ENCODE results near the gene ITIH5.

DNA sequence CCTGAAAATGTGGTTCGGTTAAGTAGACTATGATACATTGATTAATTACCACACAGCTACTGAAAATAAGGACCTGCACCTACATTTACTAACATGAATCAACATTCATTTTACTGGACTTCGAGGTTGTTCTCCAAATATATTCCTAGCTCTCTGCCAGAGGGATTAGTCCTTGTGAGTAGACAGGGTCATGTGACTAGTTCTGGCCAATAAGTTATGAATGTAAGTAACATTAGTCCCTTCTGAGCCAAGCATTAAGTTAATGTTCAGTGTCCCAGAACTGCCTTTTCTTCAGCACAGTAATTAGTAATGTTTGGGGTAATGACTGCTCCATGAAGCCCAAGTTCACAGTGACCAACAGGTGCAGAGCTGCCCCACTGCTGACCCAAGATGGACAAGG lies 9.2 kb downstream of the ITIH5 start:
- TF ChIP-seq, protein P1, sequence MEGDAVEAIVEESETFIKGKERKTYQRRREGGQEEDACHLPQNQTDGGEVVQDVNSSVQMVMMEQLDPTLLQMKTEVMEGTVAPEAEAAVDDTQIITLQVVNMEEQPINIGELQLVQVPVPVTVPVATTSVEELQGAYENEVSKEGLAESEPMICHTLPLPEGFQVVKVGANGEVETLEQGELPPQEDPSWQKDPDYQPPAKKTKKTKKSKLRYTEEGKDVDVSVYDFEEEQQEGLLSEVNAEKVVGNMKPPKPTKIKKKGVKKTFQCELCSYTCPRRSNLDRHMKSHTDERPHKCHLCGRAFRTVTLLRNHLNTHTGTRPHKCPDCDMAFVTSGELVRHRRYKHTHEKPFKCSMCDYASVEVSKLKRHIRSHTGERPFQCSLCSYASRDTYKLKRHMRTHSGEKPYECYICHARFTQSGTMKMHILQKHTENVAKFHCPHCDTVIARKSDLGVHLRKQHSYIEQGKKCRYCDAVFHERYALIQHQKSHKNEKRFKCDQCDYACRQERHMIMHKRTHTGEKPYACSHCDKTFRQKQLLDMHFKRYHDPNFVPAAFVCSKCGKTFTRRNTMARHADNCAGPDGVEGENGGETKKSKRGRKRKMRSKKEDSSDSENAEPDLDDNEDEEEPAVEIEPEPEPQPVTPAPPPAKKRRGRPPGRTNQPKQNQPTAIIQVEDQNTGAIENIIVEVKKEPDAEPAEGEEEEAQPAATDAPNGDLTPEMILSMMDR (IDR thresholded peaks at IDR 0.05; ENCODE audit: poor library complexity), result no peak
- TF ChIP-seq EZH2phosphoT487 (IDR thresholded peaks at IDR 0.05; ENCODE audit: low read depth, severe bottlenecking, unreplicated experiment), result no peak
